HepG2 (cell line): ENCODE results near the gene ATP12A. TPM values are rescaled to one million over a fixed set of nuclear protein-coding genes. Genes with fewer than 3 reads are reported as not detected.

ENCODE experiments used
- ATAC-seq: fragments of 200-7000 bp; cut with Tn5 transposase; 3 replicates; pipeline ENCODE4 v1.9.1; 2020; ENCODE audit warnings: mild to moderate bottlenecking, moderate library complexity
- BruUV-seq: library from RNA; stranded (reverse); fragments of 400-500 nt; replicated peaks from 2 replicates; lab custom pipeline; 2021; lab: Mats Ljungman, UMichigan
- CTCF ChIA-PET: fragments of 300-600 bp; formaldehyde crosslinking; extraction: SDS; loops from one replicate; lab custom pipeline; 2021; ENCODE audit warnings: low total read pairs, inconsistent platforms, low intra/inter-chr PET ratio; lab: Yijun Ruan, JAX
- POLR2A ChIA-PET: fragments of 350-600 bp; sonication (Branson Sonifier 250); formaldehyde crosslinking; loops from one replicate; lab custom pipeline; 2020; ENCODE audit warnings: antibody characterized with exemption, inconsistent platforms; lab: Yijun Ruan, JAX
- DNase-seq: peaks from one replicate; pipeline ENCODE4 v3.0.0-alpha.2; 2015; ENCODE audit warnings: low spot score
- FAIRE-seq: peaks from 3 replicates; lab custom pipeline; 2011; peaks lifted over from hg19 to GRCh38; lab: Jason Lieb, UNC
- H2AFZ ChIP-seq: one replicate; pipeline ENCODE4 v1.6.1; 2011; ENCODE audit warnings: low read length, inconsistent platforms
- H3K27ac ChIP-seq: fragments of 300-600 bp; 3 replicates; pipeline ENCODE4 v1.8.0; 2011; ENCODE audit warnings: mixed run types, mild to moderate bottlenecking, mixed read lengths, low read length, inconsistent platforms; ENCODE audit not compliant: insufficient read depth; ENCODE audit errors: extremely low read length
- H3K27me3 ChIP-seq, 2 experiments: fragments of 200-600 bp in 1 of 2; 2 replicates in 1 of 2; 3 replicates in 1 of 2; pipeline versions ENCODE4 v1.6.0 to v1.8.0; 2011; ENCODE audit warnings: low read length in 2 of 2, mild to moderate bottlenecking in 2 of 2, moderate library complexity in 2 of 2, inconsistent platforms in 1 of 2; ENCODE audit not compliant: insufficient read depth in 2 of 2, control insufficient read depth in 1 of 2
- H3K36me3 ChIP-seq, 2 experiments: fragments of 200-600 bp in 1 of 2; replicated peaks in 1 of 2; 2 replicates in 1 of 2; 3 replicates in 1 of 2; pipeline versions ENCODE4 v1.5.1 to v1.8.0; 2011; ENCODE audit warnings: low read length in 2 of 2, inconsistent platforms in 1 of 2; ENCODE audit not compliant: insufficient read depth in 2 of 2, control insufficient read depth in 1 of 2
- H3K4me1 ChIP-seq: 2 replicates; pipeline ENCODE4 v1.5.1; 2012; ENCODE audit warnings: low read length, inconsistent platforms; ENCODE audit not compliant: insufficient read depth
- H3K4me2 ChIP-seq: 2 replicates; pipeline ENCODE4 v1.6.0; 2011; ENCODE audit warnings: low read depth, low read length, inconsistent platforms
- H3K4me3 ChIP-seq, 3 experiments: fragments of 200-600 bp in 1 of 3; sonication (generic), shearing (Covaris generic) in 1 of 3; replicated peaks in 1 of 3; 2 replicates each; pipeline ENCODE4 v1.5.1; 2011 to 2016; ENCODE audit warnings: low read length in 3 of 3, inconsistent platforms in 2 of 3, low read depth in 2 of 3, mild to moderate bottlenecking in 2 of 3, control low read depth in 1 of 3, mixed read lengths in 1 of 3; ENCODE audit not compliant: insufficient read depth in 1 of 3
- H3K79me2 ChIP-seq: one replicate; pipeline ENCODE4 v1.6.1; 2011; ENCODE audit warnings: low read length, inconsistent platforms; ENCODE audit not compliant: insufficient read depth
- H3K9ac ChIP-seq: 2 replicates; pipeline ENCODE4 v1.6.0; 2011; ENCODE audit warnings: mild to moderate bottlenecking, low read depth, low read length, inconsistent platforms; ENCODE audit not compliant: insufficient read depth
- H3K9me3 ChIP-seq: 2 replicates; pipeline ENCODE4 v1.5.1; 2012; ENCODE audit warnings: mild to moderate bottlenecking, low read length
- H4K20me1 ChIP-seq: 2 replicates; pipeline ENCODE4 v1.6.0; 2011; ENCODE audit warnings: inconsistent platforms, mild to moderate bottlenecking, low read length, moderate library complexity; ENCODE audit not compliant: insufficient read depth
- ATF7-NPFF ChIP-seq: sonication (generic); formaldehyde crosslinking; IDR thresholded peaks from 2 replicates; pipeline ENCODE4 v1.8.1; 2023; ENCODE audit warnings: mild to moderate bottlenecking, low read depth, missing genetic modification reagents, moderate library complexity
- GPN1 ChIP-seq: sonication (generic); formaldehyde crosslinking; IDR thresholded peaks from 2 replicates; pipeline ENCODE4 v1.5.1; 2020; ENCODE audit warnings: missing genetic modification reagents, borderline replicate concordance
- HMG20A ChIP-seq: IDR thresholded peaks from 2 replicates; pipeline ENCODE4 v1.6.1; 2016; ENCODE audit warnings: borderline replicate concordance
- TCF7 ChIP-seq: sonication (generic); IDR thresholded peaks from 2 replicates; pipeline ENCODE4 v1.6.1; 2016; ENCODE audit warnings: antibody characterized with exemption, low read depth
- YY1 ChIP-seq: IDR thresholded peaks from 2 replicates; pipeline ENCODE4 v1.6.1; 2011; ENCODE audit warnings: low read length, low read depth, moderate library complexity, mild to moderate bottlenecking; ENCODE audit not compliant: insufficient read depth, insufficient replicate concordance
- ZFP62 ChIP-seq: sonication (generic); formaldehyde crosslinking; IDR thresholded peaks from 2 replicates; pipeline ENCODE4 v1.4.0; 2020; ENCODE audit warnings: missing genetic modification reagents
- ZNF263 ChIP-seq: sonication (generic); formaldehyde crosslinking; IDR thresholded peaks from 2 replicates; pipeline ENCODE4 v1.4.0; 2020; ENCODE audit warnings: missing genetic modification reagents
- ZNF746 ChIP-seq: sonication (generic); formaldehyde crosslinking; IDR thresholded peaks from 2 replicates; pipeline ENCODE4 v1.8.0; 2022; ENCODE audit warnings: mild to moderate bottlenecking, missing genetic modification reagents
- ZNF776 ChIP-seq: sonication (generic); formaldehyde crosslinking; IDR thresholded peaks from 2 replicates; pipeline ENCODE4 v1.4.0; 2020; ENCODE audit warnings: mild to moderate bottlenecking, missing genetic modification reagents
- WGBS: methylation state at CpG from one replicate; pipeline ENCODE4 v1.1.6; 2017; ENCODE audit warnings: low lambda C conversion rate; 5-methylcytosine and 5-hydroxymethylcytosine counted together
- in situ Hi-C: cut with HindIII; loops from 2 replicates; pipeline ENCODE4 v1.10.0; 2017; ENCODE audit warnings: low pct_unique_long_range_greater_than_20kb; ENCODE audit not compliant: extremely low pct_ligation_motif_present
- intact Hi-C: fragments of 100-400 bp; cut with micrococcal nuclease; formaldehyde crosslinking; loops from one replicate; pipeline ENCODE4 v1.10.0; 2022; ENCODE audit not compliant: unreplicated experiment
- polyA plus RNA-seq, 8 experiments: library from polyadenylated mRNA; depleted of rRNA in 3 of 8; stranded (reverse) in 7 of 8; unstranded in 1 of 8; fragments of >200 nt; fragmentation: Illumina TruSeq in 4 of 8; extraction: Trizol in 4 of 8; gene quantifications; 2 replicates each; pipeline versions ENCODE4 v1.2.1 to v1.2.3, GENCODE V29; 2011 to 2016; ENCODE audit warnings: low read depth in 4 of 8, missing spikeins in 1 of 8, mixed read lengths in 1 of 8; ENCODE audit not compliant: insufficient read depth in 1 of 8
- total RNA-seq, 5 experiments: library from RNA; depleted of rRNA; stranded (reverse); fragments of >200 nt; fragmentation: Illumina TruSeq; extraction: Trizol; gene quantifications; 2 replicates each; pipeline ENCODE4 v1.2.3, GENCODE V29; 2016; ENCODE audit warnings: low read depth in 1 of 5
- TF ChIP-seq, protein P1 (sequence below): sonication (generic); formaldehyde crosslinking; IDR thresholded peaks from 2 replicates; pipeline ENCODE4 v1.4.0; 2020; ENCODE audit warnings: missing genetic modification reagents
- TF ChIP-seq, protein P2 (sequence below), 2 experiments: fragments of 450-650 bp in 1 of 2; sonication (generic) in 1 of 2; formaldehyde crosslinking in 1 of 2; IDR thresholded peaks; 2 replicates each; pipeline versions ENCODE4 v1.6.1 to v1.8.0; 2016 to 2022; ENCODE audit warnings: antibody characterized with exemption in 1 of 2, mild to moderate bottlenecking in 1 of 2, missing genetic modification reagents in 1 of 2

The ATP12A gene
- total and polyA plus RNA-seq, 2 of the 13 experiments (the other 11 are each of a cell fraction or from before 2014, with no cell fraction given) = not detected

DNA sequence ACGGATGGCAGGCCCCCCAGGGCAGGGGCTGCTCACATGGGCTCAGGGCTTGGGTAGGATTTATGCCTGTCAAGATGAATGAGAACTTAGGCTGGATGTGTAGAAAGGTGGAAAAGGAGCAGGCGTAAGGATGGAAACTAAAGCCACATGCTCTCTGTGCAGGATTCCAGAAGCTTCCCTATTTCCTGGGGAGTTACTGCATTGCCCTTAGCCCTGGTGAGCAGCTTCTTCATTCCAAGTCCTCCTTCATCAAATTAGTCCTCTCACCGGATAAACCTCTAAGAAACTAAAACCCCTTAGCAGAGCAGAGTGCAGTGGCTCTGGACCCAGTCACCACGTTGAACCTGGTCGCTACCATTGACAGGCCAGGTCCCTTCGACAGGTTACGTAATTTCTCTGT, 7.4 kb downstream of the ATP12A start:
- FAIRE-seq (no peak), DNase-seq (no peak), ATAC-seq (no peak)
- in situ Hi-C loops = no loop called here
- no peaks in the 10 kb centered on the region for H3K36me3 ChIP-seq
- TF ChIP-seq YY1 (no peak), ATF7-NPFF (CRISPR knock-in tag) (no peak), ZFP62 (CRISPR knock-in tag) (no peak), HMG20A (CRISPR knock-in tag) (no peak), ZNF263 (CRISPR knock-in tag) (no peak), ZNF746 (no peak), TCF7 (no peak), ZNF776 (CRISPR knock-in tag) (no peak), GPN1 (no peak)
- TF ChIP-seq, protein P1, sequence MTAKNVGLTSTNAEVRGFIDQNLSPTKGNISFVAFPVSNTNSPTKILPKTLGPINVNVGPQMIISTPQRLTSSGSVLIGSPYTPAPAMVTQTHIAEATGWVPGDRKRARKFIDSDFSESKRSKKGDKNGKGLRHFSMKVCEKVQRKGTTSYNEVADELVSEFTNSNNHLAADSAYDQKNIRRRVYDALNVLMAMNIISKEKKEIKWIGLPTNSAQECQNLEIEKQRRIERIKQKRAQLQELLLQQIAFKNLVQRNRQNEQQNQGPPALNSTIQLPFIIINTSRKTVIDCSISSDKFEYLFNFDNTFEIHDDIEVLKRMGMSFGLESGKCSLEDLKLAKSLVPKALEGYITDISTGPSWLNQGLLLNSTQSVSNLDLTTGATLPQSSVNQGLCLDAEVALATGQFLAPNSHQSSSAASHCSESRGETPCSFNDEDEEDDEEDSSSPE = no peak
- TF ChIP-seq, protein P2, sequence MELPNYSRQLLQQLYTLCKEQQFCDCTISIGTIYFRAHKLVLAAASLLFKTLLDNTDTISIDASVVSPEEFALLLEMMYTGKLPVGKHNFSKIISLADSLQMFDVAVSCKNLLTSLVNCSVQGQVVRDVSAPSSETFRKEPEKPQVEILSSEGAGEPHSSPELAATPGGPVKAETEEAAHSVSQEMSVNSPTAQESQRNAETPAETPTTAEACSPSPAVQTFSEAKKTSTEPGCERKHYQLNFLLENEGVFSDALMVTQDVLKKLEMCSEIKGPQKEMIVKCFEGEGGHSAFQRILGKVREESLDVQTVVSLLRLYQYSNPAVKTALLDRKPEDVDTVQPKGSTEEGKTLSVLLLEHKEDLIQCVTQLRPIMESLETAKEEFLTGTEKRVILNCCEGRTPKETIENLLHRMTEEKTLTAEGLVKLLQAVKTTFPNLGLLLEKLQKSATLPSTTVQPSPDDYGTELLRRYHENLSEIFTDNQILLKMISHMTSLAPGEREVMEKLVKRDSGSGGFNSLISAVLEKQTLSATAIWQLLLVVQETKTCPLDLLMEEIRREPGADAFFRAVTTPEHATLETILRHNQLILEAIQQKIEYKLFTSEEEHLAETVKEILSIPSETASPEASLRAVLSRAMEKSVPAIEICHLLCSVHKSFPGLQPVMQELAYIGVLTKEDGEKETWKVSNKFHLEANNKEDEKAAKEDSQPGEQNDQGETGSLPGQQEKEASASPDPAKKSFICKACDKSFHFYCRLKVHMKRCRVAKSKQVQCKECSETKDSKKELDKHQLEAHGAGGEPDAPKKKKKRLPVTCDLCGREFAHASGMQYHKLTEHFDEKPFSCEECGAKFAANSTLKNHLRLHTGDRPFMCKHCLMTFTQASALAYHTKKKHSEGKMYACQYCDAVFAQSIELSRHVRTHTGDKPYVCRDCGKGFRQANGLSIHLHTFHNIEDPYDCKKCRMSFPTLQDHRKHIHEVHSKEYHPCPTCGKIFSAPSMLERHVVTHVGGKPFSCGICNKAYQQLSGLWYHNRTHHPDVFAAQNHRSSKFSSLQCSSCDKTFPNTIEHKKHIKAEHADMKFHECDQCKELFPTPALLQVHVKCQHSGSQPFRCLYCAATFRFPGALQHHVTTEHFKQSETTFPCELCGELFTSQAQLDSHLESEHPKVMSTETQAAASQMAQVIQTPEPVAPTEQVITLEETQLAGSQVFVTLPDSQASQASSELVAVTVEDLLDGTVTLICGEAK (IDR thresholded peaks at IDR 0.05) = no peak
- TF ChIP-seq, protein P2 (CRISPR knock-in tag; IDR thresholded peaks at IDR 0.05) = no peak
- TF ChIP-seq, all 625 proteins: peak for 0
- CTCF ChIA-PET = no interaction called here
- WGBS = 47% methylated on average over 7 of the region's 7 CpGs
- peaks cover 18% of the 10 kb centered on the region for H3K4me1 ChIP-seq
- no peaks in the 10 kb centered on the region for H4K20me1 ChIP-seq
- BruUV-seq = no TSS peak
- H2AFZ ChIP-seq = no peak overlapping the region
- no peak overlapping the region for H3K4me3 ChIP-seq
- no peak overlapping the region for H3K27ac ChIP-seq
- H3K9me3 ChIP-seq = no peaks in the 10 kb centered on the region
- POLR2A ChIA-PET = no interaction called here
- H3K4me2 ChIP-seq = no peak overlapping the region
- no peak overlapping the region for H3K9ac ChIP-seq
- peaks cover 5 to 53% of the 10 kb centered on the region in 2 experiments; a peak in 3 of 5 replicates for H3K27me3 ChIP-seq
- intact Hi-C loops = no loop called here
- no peaks in the 10 kb centered on the region for H3K79me2 ChIP-seq
